Measurements from ENCODE around the gene ATRNL1. TPM values are rescaled to one million over a fixed set of nuclear protein-coding genes. Genes with fewer than 3 reads are reported as not detected.

ATRNL1 gene
- total RNA-seq, 1 experiment from 2014 or later: 28.7 TPM

- ChIA-PET CTCF (no interaction called here), POLR2A (no interaction called here)
- Mint-ChIP-seq H3K9me3 (no peaks in the 10 kb centered on the region), H3K4me1 (peaks cover 27% of the 10 kb centered on the region), H3K27ac (no peak overlapping the region), H3K27me3 (ENCODE audit: low read depth) (no peaks in the 10 kb centered on the region), H3K4me3 (no peak overlapping the region), H3K36me3 (no peaks in the 10 kb centered on the region)
- ATAC-seq (no peak), DNase-seq (ENCODE audit: low spot score) (no peak)
- no peak for TF ChIP-seq TEAD1 (CRISPR knock-in tag; IDR thresholded peaks at IDR 0.05)
Observed at GRCh38 chr10:115944538-115944937, 851.4 kb downstream of the ATRNL1 start.

DNA sequence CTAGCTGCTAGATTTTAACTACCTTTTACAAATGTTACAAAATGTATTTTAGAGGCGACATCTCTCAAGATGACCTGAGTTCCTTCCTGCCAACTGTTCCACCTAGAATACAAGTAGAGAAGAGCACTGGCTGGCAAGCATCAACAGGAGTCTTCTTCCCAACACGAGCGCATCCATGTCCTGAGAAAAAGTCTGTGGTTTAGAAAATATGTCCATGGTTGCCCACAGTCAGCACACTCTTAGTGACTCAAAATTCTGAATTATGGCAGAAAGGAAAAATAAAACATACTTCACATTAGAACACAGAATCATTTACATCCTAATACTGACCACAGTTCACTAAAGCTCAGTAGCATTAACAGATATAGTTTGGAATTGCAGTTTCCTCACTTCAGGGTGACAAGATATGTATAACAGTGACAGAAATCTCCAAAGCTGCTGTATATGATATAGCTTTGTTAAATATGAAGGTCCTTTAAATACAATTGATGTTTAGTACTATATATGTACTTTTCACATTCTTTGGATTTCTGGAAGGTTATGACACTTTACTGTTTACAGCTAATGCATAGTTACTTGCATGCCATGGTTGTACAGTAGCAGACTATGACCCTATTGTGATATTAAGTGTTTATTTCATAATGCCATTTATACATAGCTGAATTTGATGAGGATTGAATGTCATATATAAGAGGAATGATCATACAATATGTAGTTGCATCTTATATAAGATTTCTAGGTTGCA is 852.7 kb downstream of the ATRNL1 start:
- Mint-ChIP-seq H3K27ac (no peak overlapping the region), H3K27me3 (ENCODE audit: low read depth) (no peaks in the 10 kb centered on the region), H3K4me3 (no peak overlapping the region), H3K36me3 (no peaks in the 10 kb centered on the region), H3K4me1 (peaks cover 30% of the 10 kb centered on the region), H3K9me3 (no peaks in the 10 kb centered on the region)
- POLR2A ChIA-PET: no interaction called here
- DNase-seq (ENCODE audit: low spot score) (no peak), ATAC-seq (no peak)
- CTCF ChIA-PET: no interaction called here
- no peak for TF ChIP-seq FOXP4 (CRISPR knock-in tag; IDR thresholded peaks at IDR 0.05)
- TF ChIP-seq E2F5 (CRISPR knock-in tag; IDR thresholded peaks at IDR 0.05): no peak
- TF ChIP-seq, protein P1, sequence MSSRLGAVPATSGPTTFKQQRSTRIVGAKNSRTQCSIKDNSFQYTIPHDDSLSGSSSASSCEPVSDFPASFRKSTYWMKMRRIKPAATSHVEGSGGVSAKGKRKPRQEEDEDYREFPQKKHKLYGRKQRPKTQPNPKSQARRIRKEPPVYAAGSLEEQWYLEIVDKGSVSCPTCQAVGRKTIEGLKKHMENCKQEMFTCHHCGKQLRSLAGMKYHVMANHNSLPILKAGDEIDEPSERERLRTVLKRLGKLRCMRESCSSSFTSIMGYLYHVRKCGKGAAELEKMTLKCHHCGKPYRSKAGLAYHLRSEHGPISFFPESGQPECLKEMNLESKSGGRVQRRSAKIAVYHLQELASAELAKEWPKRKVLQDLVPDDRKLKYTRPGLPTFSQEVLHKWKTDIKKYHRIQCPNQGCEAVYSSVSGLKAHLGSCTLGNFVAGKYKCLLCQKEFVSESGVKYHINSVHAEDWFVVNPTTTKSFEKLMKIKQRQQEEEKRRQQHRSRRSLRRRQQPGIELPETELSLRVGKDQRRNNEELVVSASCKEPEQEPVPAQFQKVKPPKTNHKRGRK (CRISPR knock-in tag; IDR thresholded peaks at IDR 0.05; ENCODE audit: borderline replicate concordance): no peak
- no peak for TF ChIP-seq PRRX2 (CRISPR knock-in tag; IDR thresholded peaks at IDR 0.05)
- no peak for TF ChIP-seq TEAD4 (CRISPR knock-in tag; IDR thresholded peaks at IDR 0.05)
- no peak for TF ChIP-seq EMX1 (CRISPR knock-in tag; IDR thresholded peaks at IDR 0.05)
- no peak for TF ChIP-seq ATF3 (CRISPR knock-in tag; conservative IDR thresholded peaks at IDR 0.05)

- Mint-ChIP-seq H3K4me3 (no peak overlapping the region), H3K9me3 (no peaks in the 10 kb centered on the region), H3K36me3 (no peaks in the 10 kb centered on the region), H3K27me3 (ENCODE audit: low read depth) (no peaks in the 10 kb centered on the region), H3K4me1 (peaks cover 30% of the 10 kb centered on the region), H3K27ac (0 out of 2 replicates have a peak overlapping the region, but pooled peaks have one; percentile 4)
- DNase-seq (ENCODE audit: low spot score): no peak
- TF ChIP-seq ESRRA (CRISPR knock-in tag; IDR thresholded peaks at IDR 0.05; ENCODE audit: borderline replicate concordance) (no peak), NFYB (CRISPR knock-in tag; conservative IDR thresholded peaks at IDR 0.05; ENCODE audit: low read depth) (no peak), USF2 (CRISPR knock-in tag; IDR thresholded peaks at IDR 0.05) (no peak), SP1 (CRISPR knock-in tag; conservative IDR thresholded peaks at IDR 0.05) (no peak), ATF6 (CRISPR knock-in tag; IDR thresholded peaks at IDR 0.05) (no peak), SMAD3 (CRISPR knock-in tag; IDR thresholded peaks at IDR 0.05; ENCODE audit: borderline replicate concordance) (no peak)
- TF ChIP-seq, protein P2, sequence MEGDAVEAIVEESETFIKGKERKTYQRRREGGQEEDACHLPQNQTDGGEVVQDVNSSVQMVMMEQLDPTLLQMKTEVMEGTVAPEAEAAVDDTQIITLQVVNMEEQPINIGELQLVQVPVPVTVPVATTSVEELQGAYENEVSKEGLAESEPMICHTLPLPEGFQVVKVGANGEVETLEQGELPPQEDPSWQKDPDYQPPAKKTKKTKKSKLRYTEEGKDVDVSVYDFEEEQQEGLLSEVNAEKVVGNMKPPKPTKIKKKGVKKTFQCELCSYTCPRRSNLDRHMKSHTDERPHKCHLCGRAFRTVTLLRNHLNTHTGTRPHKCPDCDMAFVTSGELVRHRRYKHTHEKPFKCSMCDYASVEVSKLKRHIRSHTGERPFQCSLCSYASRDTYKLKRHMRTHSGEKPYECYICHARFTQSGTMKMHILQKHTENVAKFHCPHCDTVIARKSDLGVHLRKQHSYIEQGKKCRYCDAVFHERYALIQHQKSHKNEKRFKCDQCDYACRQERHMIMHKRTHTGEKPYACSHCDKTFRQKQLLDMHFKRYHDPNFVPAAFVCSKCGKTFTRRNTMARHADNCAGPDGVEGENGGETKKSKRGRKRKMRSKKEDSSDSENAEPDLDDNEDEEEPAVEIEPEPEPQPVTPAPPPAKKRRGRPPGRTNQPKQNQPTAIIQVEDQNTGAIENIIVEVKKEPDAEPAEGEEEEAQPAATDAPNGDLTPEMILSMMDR (IDR thresholded peaks at IDR 0.05): no peak
- ChIA-PET CTCF (no interaction called here), POLR2A (no interaction called here)
- ATAC-seq: no peak
Observed at GRCh38 chr10:115947104-115947503, 853.9 kb downstream of the ATRNL1 start.
